Measurements from ENCODE around the gene CA14.

CA14 gene

GRCh38 chr1:150283260-150283659, 25.7 kb downstream of the CA14 start:
- peaks cover 0 to 16% (median 8%) of the 10 kb centered on the region in 5 experiments for H3K27me3 ChIP-seq (replicated peaks in 2 of 5; ENCODE audit: control insufficient read depth in 4 of 5, insufficient read depth in 5 of 5, low read length in 4 of 5)
- ChIA-PET POLR2A (no interaction called here), CTCF (interaction anchor here (16.4 kb wide), 1 partner anchor 26 kb away, joined by 246 read pairs; the partner anchor contains the start of gene CA14)
- peaks cover 6 to 18% (median 14%) of the 10 kb centered on the region in 4 experiments for H3K4me1 ChIP-seq (ENCODE audit: control extremely low read depth in 1 of 4, control insufficient read depth in 4 of 4, insufficient read depth in 4 of 4, low read length in 3 of 4)
- DNase-seq: no peak
- no peak overlapping the region for H3K4me3 ChIP-seq (ENCODE audit: control insufficient read depth in 1 of 7, extremely low read depth in 1 of 7, insufficient read depth in 4 of 7, low read depth in 2 of 7, low read length in 6 of 7)
- 95% methylated on average over 9 of the region's 12 CpGs for WGBS (ENCODE audit: insufficient coverage)
- H3K36me3 ChIP-seq (ENCODE audit: control insufficient read depth in 4 of 4, insufficient read depth in 4 of 4, low read length in 3 of 4): no peaks in the 10 kb centered on the region
- H3K27ac ChIP-seq (ENCODE audit: insufficient read depth in 1 of 2, low read depth in 1 of 2, low read length in 2 of 2, poor library complexity in 1 of 2, severe bottlenecking in 2 of 2): no peak overlapping the region
- H3K9me3 ChIP-seq (ENCODE audit: control extremely low read depth in 1 of 5, control insufficient read depth in 4 of 5, insufficient read depth in 2 of 5, low read depth in 1 of 5, low read length in 4 of 5): no peaks in the 10 kb centered on the region

GRCh38 chr1:150288382-150288781, 30.8 kb downstream of the CA14 start:
- ChIA-PET POLR2A (no interaction called here), CTCF (interaction anchor here (0.6 to 3.0 kb wide), 3 partner anchors 12 to 235 kb away, joined by 3 to 14 read pairs (median 3); partner anchors contain the start of gene CA14)
- peaks cover 0 to 6% (median 6%) of the 10 kb centered on the region in 4 experiments for H3K4me1 ChIP-seq (ENCODE audit: control extremely low read depth in 1 of 4, control insufficient read depth in 4 of 4, insufficient read depth in 4 of 4, low read length in 3 of 4)

GRCh38 chr1:150288822-150289221, 31.2 kb downstream of the CA14 start:
- Histone ChIP-seq H3K9me3 (ENCODE audit: control extremely low read depth in 1 of 5, control insufficient read depth in 4 of 5, insufficient read depth in 2 of 5, low read depth in 1 of 5, low read length in 4 of 5) (no peaks in the 10 kb centered on the region), H3K27me3 (replicated peaks in 2 of 5; ENCODE audit: control insufficient read depth in 4 of 5, insufficient read depth in 5 of 5, low read length in 4 of 5) (no peaks in the 10 kb centered on the region), H3K4me3 (ENCODE audit: control insufficient read depth in 1 of 7, extremely low read depth in 1 of 7, insufficient read depth in 4 of 7, low read depth in 2 of 7, low read length in 6 of 7) (no peak overlapping the region), H3K27ac (ENCODE audit: insufficient read depth in 1 of 2, low read depth in 1 of 2, low read length in 2 of 2, poor library complexity in 1 of 2, severe bottlenecking in 2 of 2) (no peak overlapping the region), H3K36me3 (ENCODE audit: control insufficient read depth in 4 of 4, insufficient read depth in 4 of 4, low read length in 3 of 4) (no peaks in the 10 kb centered on the region), H3K4me1 (ENCODE audit: control extremely low read depth in 1 of 4, control insufficient read depth in 4 of 4, insufficient read depth in 4 of 4, low read length in 3 of 4) (peaks cover 0 to 9% (median 7%) of the 10 kb centered on the region in 4 experiments)
- ChIA-PET POLR2A (no interaction called here), CTCF (interaction anchor here (1.5 kb wide), 1 partner anchor 13 kb away, joined by 3 read pairs; no protein-coding TSS in a partner anchor)
- no peak for DNase-seq
- WGBS (ENCODE audit: insufficient coverage): 91% methylated on average over 4 of the region's 4 CpGs

More at GRCh38 chr1:150288382-150288781, 30.8 kb downstream of the CA14 start:
- WGBS (ENCODE audit: insufficient coverage): 100% methylated on average over 1 of the region's 1 CpG
- no peaks in the 10 kb centered on the region for H3K36me3 ChIP-seq (ENCODE audit: control insufficient read depth in 4 of 4, insufficient read depth in 4 of 4, low read length in 3 of 4)
- H3K27ac ChIP-seq (ENCODE audit: insufficient read depth in 1 of 2, low read depth in 1 of 2, low read length in 2 of 2, poor library complexity in 1 of 2, severe bottlenecking in 2 of 2): no peak overlapping the region
- DNase-seq: no peak
- no peaks in the 10 kb centered on the region for H3K9me3 ChIP-seq (ENCODE audit: control extremely low read depth in 1 of 5, control insufficient read depth in 4 of 5, insufficient read depth in 2 of 5, low read depth in 1 of 5, low read length in 4 of 5)
- no peak overlapping the region for H3K4me3 ChIP-seq (ENCODE audit: control insufficient read depth in 1 of 7, extremely low read depth in 1 of 7, insufficient read depth in 4 of 7, low read depth in 2 of 7, low read length in 6 of 7)
- peaks cover 0 to 2% (median 0%) of the 10 kb centered on the region in 5 experiments for H3K27me3 ChIP-seq (replicated peaks in 2 of 5; ENCODE audit: control insufficient read depth in 4 of 5, insufficient read depth in 5 of 5, low read length in 4 of 5)

- peak; percentile 92 to 95 (median 94) for DNase-seq
- no peaks in the 10 kb centered on the region for H3K27me3 ChIP-seq (replicated peaks in 2 of 5; ENCODE audit: control insufficient read depth in 4 of 5, insufficient read depth in 5 of 5, low read length in 4 of 5)
- peaks cover 0 to 22% (median 16%) of the 10 kb centered on the region in 4 experiments for H3K4me1 ChIP-seq (ENCODE audit: control extremely low read depth in 1 of 4, control insufficient read depth in 4 of 4, insufficient read depth in 4 of 4, low read length in 3 of 4)
- no peaks in the 10 kb centered on the region for H3K9me3 ChIP-seq (ENCODE audit: control extremely low read depth in 1 of 5, control insufficient read depth in 4 of 5, insufficient read depth in 2 of 5, low read depth in 1 of 5, low read length in 4 of 5)
- peaks cover 2 to 16% (median 9%) of the 10 kb centered on the region in 4 experiments for H3K36me3 ChIP-seq (ENCODE audit: control insufficient read depth in 4 of 4, insufficient read depth in 4 of 4, low read length in 3 of 4)
- ChIA-PET CTCF (interaction anchor here (0.8 kb wide), 1 partner anchor 14 kb away, joined by 3 read pairs; no protein-coding TSS in a partner anchor), POLR2A (no interaction called here)
- H3K27ac ChIP-seq (ENCODE audit: insufficient read depth in 1 of 2, low read depth in 1 of 2, low read length in 2 of 2, poor library complexity in 1 of 2, severe bottlenecking in 2 of 2): peak within 1 kb of the TSS; percentile 94 to 98
- 4% methylated on average over 29 of the region's 43 CpGs for WGBS (ENCODE audit: insufficient coverage)
- H3K4me3 ChIP-seq (ENCODE audit: control insufficient read depth in 1 of 7, extremely low read depth in 1 of 7, insufficient read depth in 4 of 7, low read depth in 2 of 7, low read length in 6 of 7): peak within 1 kb of the TSS; percentile 68 to 97 (median 85)
Measured at GRCh38 chr1:150293433-150294253, 36.1 kb downstream of the CA14 start, which contains the start of gene MRPS21. MRPS21 (plus strand) TSS chr1:150293861; CDS start chr1:150294367, 506 bp downstream.

GRCh38 chr1:150295476-150295875, 37.9 kb downstream of the CA14 start:
- H3K27ac ChIP-seq (ENCODE audit: insufficient read depth in 1 of 2, low read depth in 1 of 2, low read length in 2 of 2, poor library complexity in 1 of 2, severe bottlenecking in 2 of 2): no peak overlapping the region
- POLR2A ChIA-PET: interaction anchor here (0.8 to 0.9 kb wide), 2 partner anchors 8 to 17 kb away, joined by 3 to 5 read pairs; no protein-coding TSS in a partner anchor
- CTCF ChIA-PET: interaction anchor here (1.3 to 1.4 kb wide), 2 partner anchors 14 to 29 kb away, joined by 3 to 5 read pairs; no protein-coding TSS in a partner anchor
- H3K36me3 ChIP-seq (ENCODE audit: control insufficient read depth in 4 of 4, insufficient read depth in 4 of 4, low read length in 3 of 4): peaks cover 4 to 25% (median 14%) of the 10 kb centered on the region in 4 experiments
- H3K9me3 ChIP-seq (ENCODE audit: control extremely low read depth in 1 of 5, control insufficient read depth in 4 of 5, insufficient read depth in 2 of 5, low read depth in 1 of 5, low read length in 4 of 5): no peaks in the 10 kb centered on the region
- H3K27me3 ChIP-seq (replicated peaks in 2 of 5; ENCODE audit: control insufficient read depth in 4 of 5, insufficient read depth in 5 of 5, low read length in 4 of 5): no peaks in the 10 kb centered on the region
- H3K4me3 ChIP-seq (ENCODE audit: control insufficient read depth in 1 of 7, extremely low read depth in 1 of 7, insufficient read depth in 4 of 7, low read depth in 2 of 7, low read length in 6 of 7): no peak overlapping the region
- no CpG with 5 or more reads among the region's 2 CpGs for WGBS (ENCODE audit: insufficient coverage)
- peaks cover 0 to 22% (median 16%) of the 10 kb centered on the region in 4 experiments for H3K4me1 ChIP-seq (ENCODE audit: control extremely low read depth in 1 of 4, control insufficient read depth in 4 of 4, insufficient read depth in 4 of 4, low read length in 3 of 4)
- DNase-seq: no peak

GRCh38 chr1:150299716-150300115, 42.1 kb downstream of the CA14 start:
- H3K27me3 ChIP-seq (replicated peaks in 2 of 5; ENCODE audit: control insufficient read depth in 4 of 5, insufficient read depth in 5 of 5, low read length in 4 of 5): no peaks in the 10 kb centered on the region
- ChIA-PET POLR2A (no interaction called here), CTCF (interaction anchor here (0.9 kb wide), 1 partner anchor 13 kb away, joined by 3 read pairs; no protein-coding TSS in a partner anchor)
- H3K4me1 ChIP-seq (ENCODE audit: control extremely low read depth in 1 of 4, control insufficient read depth in 4 of 4, insufficient read depth in 4 of 4, low read length in 3 of 4): peaks cover 0 to 5% (median under 1%) of the 10 kb centered on the region in 4 experiments
- WGBS (ENCODE audit: insufficient coverage): 100% methylated on average over 3 of the region's 3 CpGs
- H3K4me3 ChIP-seq (ENCODE audit: control insufficient read depth in 1 of 7, extremely low read depth in 1 of 7, insufficient read depth in 4 of 7, low read depth in 2 of 7, low read length in 6 of 7): no peak overlapping the region
- no peak overlapping the region for H3K27ac ChIP-seq (ENCODE audit: insufficient read depth in 1 of 2, low read depth in 1 of 2, low read length in 2 of 2, poor library complexity in 1 of 2, severe bottlenecking in 2 of 2)
- no peaks in the 10 kb centered on the region for H3K9me3 ChIP-seq (ENCODE audit: control extremely low read depth in 1 of 5, control insufficient read depth in 4 of 5, insufficient read depth in 2 of 5, low read depth in 1 of 5, low read length in 4 of 5)
- DNase-seq: no peak
- H3K36me3 ChIP-seq (ENCODE audit: control insufficient read depth in 4 of 4, insufficient read depth in 4 of 4, low read length in 3 of 4): peaks cover 8 to 46% (median 33%) of the 10 kb centered on the region in 4 experiments
